H9 (cell line): ENCODE measurements around the gene TTC27. TPM values are rescaled to one million over a fixed set of nuclear protein-coding genes. Genes with fewer than 3 reads are reported as not detected.

Source experiments
- DNase-seq: peaks from one replicate; pipeline ENCODE4 v3.0.0-alpha.2; 2017
- H2AFZ ChIP-seq: one replicate; pipeline ENCODE4 v1.6.1; 2013; ENCODE audit warnings: mild to moderate bottlenecking, low read length, control low read depth, moderate library complexity
- H2AK5ac ChIP-seq: 2 replicates; pipeline ENCODE4 v1.6.1; 2013; ENCODE audit warnings: low read length, control low read depth, mixed read lengths; ENCODE audit not compliant: insufficient read length
- H2BK120ac ChIP-seq: one replicate; pipeline ENCODE4 v1.6.1; 2013; ENCODE audit warnings: low read depth, mild to moderate bottlenecking, low read length, control low read depth, inconsistent platforms; ENCODE audit not compliant: poor library complexity, severe bottlenecking
- H2BK12ac ChIP-seq: 2 replicates; pipeline ENCODE4 v1.6.1; 2013; ENCODE audit warnings: low read length, control low read depth, mixed read lengths, low read depth; ENCODE audit not compliant: insufficient read length
- H2BK15ac ChIP-seq: 2 replicates; pipeline ENCODE4 v1.6.1; 2013; ENCODE audit warnings: low read depth, low read length, control low read depth
- H2BK20ac ChIP-seq: one replicate; pipeline ENCODE4 v1.6.1; 2013; ENCODE audit warnings: low read depth, mild to moderate bottlenecking, low read length, control low read depth, inconsistent platforms; ENCODE audit not compliant: poor library complexity, severe bottlenecking
- H2BK5ac ChIP-seq: 2 replicates; pipeline ENCODE4 v1.6.1; 2013; ENCODE audit warnings: low read length, control low read depth, mixed read lengths; ENCODE audit not compliant: insufficient read length
- H3K14ac ChIP-seq: 2 replicates; pipeline ENCODE4 v1.6.1; 2013; ENCODE audit warnings: low read length, control low read depth; ENCODE audit not compliant: insufficient read depth
- H3K18ac ChIP-seq: 2 replicates; pipeline ENCODE4 v1.6.1; 2013; ENCODE audit warnings: low read depth, mild to moderate bottlenecking, mixed read lengths, low read length, control low read depth; ENCODE audit not compliant: insufficient read length
- H3K23ac ChIP-seq: 2 replicates; pipeline ENCODE4 v1.6.1; 2013; ENCODE audit warnings: low read length, control low read depth, mixed read lengths, low read depth; ENCODE audit not compliant: insufficient read length
- H3K23me2 ChIP-seq: 2 replicates; pipeline ENCODE4 v1.6.1; 2013; ENCODE audit warnings: low read depth, mild to moderate bottlenecking, mixed read lengths, low read length, control low read depth; ENCODE audit not compliant: insufficient read length, poor library complexity, severe bottlenecking
- H3K27ac ChIP-seq: 2 replicates; pipeline ENCODE4 v1.5.1; 2013; ENCODE audit warnings: low read length, control low read depth, mixed read lengths, low read depth; ENCODE audit not compliant: insufficient read length
- H3K27me3 ChIP-seq: 2 replicates; pipeline ENCODE4 v1.6.1; 2013; ENCODE audit warnings: low read length, control low read depth, inconsistent platforms; ENCODE audit not compliant: insufficient read depth
- H3K4ac ChIP-seq: 2 replicates; pipeline ENCODE4 v1.6.1; 2013; ENCODE audit warnings: low read depth, mild to moderate bottlenecking, control low read depth, inconsistent platforms, low read length, moderate library complexity
- H3K4me1 ChIP-seq: 2 replicates; pipeline ENCODE4 v1.6.1; 2013; ENCODE audit warnings: low read length, control low read depth, inconsistent platforms; ENCODE audit not compliant: insufficient read depth
- H3K4me2 ChIP-seq: 2 replicates; pipeline ENCODE4 v1.6.1; 2013; ENCODE audit warnings: low read length, control low read depth, mixed read lengths; ENCODE audit not compliant: insufficient read length, insufficient read depth
- H3K56ac ChIP-seq: 2 replicates; pipeline ENCODE4 v1.6.1; 2013; ENCODE audit warnings: low read depth, mild to moderate bottlenecking, mixed read lengths, low read length, control low read depth; ENCODE audit not compliant: insufficient read length
- H3K79me1 ChIP-seq: 2 replicates; pipeline ENCODE4 v1.6.1; 2013; ENCODE audit warnings: low read depth, mild to moderate bottlenecking, moderate library complexity, low read length, control low read depth, inconsistent platforms; ENCODE audit not compliant: insufficient read depth, poor library complexity, severe bottlenecking
- H3K79me2 ChIP-seq: 2 replicates; pipeline ENCODE4 v1.6.1; 2013; ENCODE audit warnings: low read length, control low read depth, inconsistent platforms; ENCODE audit not compliant: insufficient read depth
- H3K9ac ChIP-seq: 2 replicates; pipeline ENCODE4 v1.6.1; 2013; ENCODE audit warnings: low read length, control low read depth, mixed read lengths; ENCODE audit not compliant: insufficient read length; ENCODE audit errors: extremely low read depth
- H3K9me3 ChIP-seq: one replicate; pipeline ENCODE4 v1.6.1; 2013; ENCODE audit warnings: low read depth, low read length, inconsistent platforms; ENCODE audit not compliant: control insufficient read depth
- H3T11ph ChIP-seq: one replicate; pipeline ENCODE4 v1.6.1; 2013; ENCODE audit warnings: mild to moderate bottlenecking, low read length, control low read depth, inconsistent platforms
- H4K20me1 ChIP-seq: one replicate; pipeline ENCODE4 v1.6.1; 2013; ENCODE audit not compliant: control insufficient read depth, insufficient read length, insufficient read depth
- H4K5ac ChIP-seq: 2 replicates; pipeline ENCODE4 v1.6.1; 2013; ENCODE audit warnings: low read depth, mild to moderate bottlenecking, mixed read lengths, low read length, control low read depth; ENCODE audit not compliant: insufficient read length
- H4K8ac ChIP-seq: replicated peaks from 2 replicates; pipeline ENCODE4 v1.6.1; 2013; ENCODE audit warnings: low read length, control low read depth, mixed read lengths, low read depth; ENCODE audit not compliant: insufficient read length
- H4K91ac ChIP-seq: 2 replicates; pipeline ENCODE4 v1.6.1; 2013; ENCODE audit warnings: low read depth, mild to moderate bottlenecking, moderate library complexity, mixed read lengths, low read length, control low read depth; ENCODE audit not compliant: insufficient read length
- H3K27ac Mint-ChIP-seq, 3 experiments: 2 replicates in 2 of 3; 3 replicates in 1 of 3; pipeline ENCODE4 v1.8.0; 2020 to 2021; ENCODE audit warnings: mixed read lengths in 3 of 3, mild to moderate bottlenecking in 1 of 3, moderate library complexity in 1 of 3
- H3K27me3 Mint-ChIP-seq: 2 replicates; pipeline ENCODE4 v1.8.0; 2021; ENCODE audit warnings: low read depth, mild to moderate bottlenecking, moderate library complexity, mixed read lengths
- H3K36me3 Mint-ChIP-seq, 3 experiments: 2 replicates in 2 of 3; 3 replicates in 1 of 3; pipeline ENCODE4 v1.8.0; 2020 to 2021; ENCODE audit warnings: low read depth in 3 of 3, mixed read lengths in 3 of 3; ENCODE audit not compliant: insufficient read depth in 1 of 3
- H3K4me1 Mint-ChIP-seq, 2 experiments: 2 replicates each; pipeline ENCODE4 v1.8.0; 2020; ENCODE audit warnings: mixed read lengths in 2 of 2
- H3K4me3 Mint-ChIP-seq, 2 experiments: 2 replicates in 1 of 2; 3 replicates in 1 of 2; pipeline ENCODE4 v1.8.0; 2020 to 2021; ENCODE audit warnings: mild to moderate bottlenecking in 2 of 2, mixed read lengths in 2 of 2, moderate library complexity in 1 of 2
- H3K9me3 Mint-ChIP-seq, 2 experiments: 2 replicates in 1 of 2; 3 replicates in 1 of 2; pipeline ENCODE4 v1.8.0; 2020; ENCODE audit warnings: mild to moderate bottlenecking in 2 of 2, mixed read lengths in 2 of 2, moderate library complexity in 1 of 2
- CTCF ChIP-seq: fragments of 200-600 bp; sonication (generic); conservative IDR thresholded peaks from 3 replicates; pipeline ENCODE4 v1.8.0; 2021; ENCODE audit warnings: antibody characterized with exemption, mild to moderate bottlenecking
- WGBS: extraction: QIAGEN DNeasy Blood & Tissue Kit; methylation state at CpG from one replicate; pipeline ENCODE4 v1.1.7; 2013; ENCODE audit warnings: missing lambda C conversion rate, low lambda C conversion rate, mixed read lengths; ENCODE audit not compliant: insufficient read length; ENCODE audit errors: extremely low coverage; 5-methylcytosine and 5-hydroxymethylcytosine counted together
- total RNA-seq: library from RNA; stranded (reverse); gene quantifications from 2 replicates; pipeline ENCODE4 v1.2.1, GENCODE V29; 2021

Gene TTC27
- total RNA-seq, 1 experiment from 2014 or later: 26.0 TPM

- no peak for TF ChIP-seq CTCF
- H3K9me3 Mint-ChIP-seq: no peaks in the 10 kb centered on the region
- H3K27me3 Mint-ChIP-seq: no peaks in the 10 kb centered on the region
- no peak overlapping the region for H2BK20ac ChIP-seq
- H3K14ac ChIP-seq: no peak overlapping the region
- H3K9me3 ChIP-seq: no peaks in the 10 kb centered on the region
- no peaks in the 10 kb centered on the region for H3K4me1 ChIP-seq
- no peaks in the 10 kb centered on the region for H3K79me1 ChIP-seq
- H3K23ac ChIP-seq: no peak overlapping the region
- H3K9ac ChIP-seq: no peak overlapping the region
- no peak overlapping the region for H3K4me3 Mint-ChIP-seq
- H2AK5ac ChIP-seq: no peak overlapping the region
- no peaks in the 10 kb centered on the region for H3K4me1 Mint-ChIP-seq
- no peaks in the 10 kb centered on the region for H3K27me3 ChIP-seq
- H3K18ac ChIP-seq: no peak overlapping the region
- H2BK15ac ChIP-seq: no peak overlapping the region
- peaks cover 3 to 51% (median 23%) of the 10 kb centered on the region in 3 experiments; a peak in 6 of 7 replicates for H3K36me3 Mint-ChIP-seq
- no peaks in the 10 kb centered on the region for H4K20me1 ChIP-seq
- no peak overlapping the region for H3K4ac ChIP-seq
- no peak overlapping the region for H3K27ac ChIP-seq
- H4K5ac ChIP-seq: no peak overlapping the region
- no peaks in the 10 kb centered on the region for H3K79me2 ChIP-seq
- no peak overlapping the region for H2BK12ac ChIP-seq
- H3K27ac Mint-ChIP-seq: no peak overlapping the region
- no peak overlapping the region for H2BK5ac ChIP-seq
- WGBS: no CpG with 5 or more reads among the region's 5 CpGs
- no peak overlapping the region for H4K8ac ChIP-seq
- no peak for DNase-seq
- no peak overlapping the region for H2BK120ac ChIP-seq
- H3T11ph ChIP-seq: no peak overlapping the region
- H3K23me2 ChIP-seq: no peaks in the 10 kb centered on the region
- H3K56ac ChIP-seq: no peak overlapping the region
- no peak overlapping the region for H3K4me2 ChIP-seq
- no peak overlapping the region for H4K91ac ChIP-seq
- no peak overlapping the region for H2AFZ ChIP-seq
Measured at GRCh38 chr2:32641180-32641579, 13.3 kb downstream of the TTC27 start.
